CD14-positive monocyte (primary cell): ENCODE measurements around the gene ABCA4. TPM values are rescaled to one million over a fixed set of nuclear protein-coding genes. Genes with fewer than 3 reads are reported as not detected.

Experiments
- DNase-seq, 3 donors: peaks; one replicate each; pipeline ENCODE4 v3.0.0-alpha.2; 2011 to 2022
- H2AFZ ChIP-seq: 2 replicates; pipeline ENCODE4 v1.6.0; 2012; ENCODE audit warnings: mild to moderate bottlenecking, low read depth, low read length, inconsistent platforms; ENCODE audit not compliant: insufficient read depth, poor library complexity, severe bottlenecking
- H3K27ac ChIP-seq, 2 donors: 1 replicate in 1 of 2; 2 replicates in 1 of 2; pipeline ENCODE4 v1.5.1; 2012 to 2013; ENCODE audit warnings: low read length in 2 of 2, control low read depth in 1 of 2, inconsistent platforms in 1 of 2, low read depth in 1 of 2, mild to moderate bottlenecking in 1 of 2
- H3K27me3 ChIP-seq, 2 donors: one replicate each; pipeline versions ENCODE4 v1.6.0 to v1.6.1; 2011 to 2013; ENCODE audit warnings: low read length in 2 of 2; ENCODE audit not compliant: control insufficient read depth in 2 of 2, insufficient read depth in 2 of 2
- H3K36me3 ChIP-seq, 2 donors: replicated peaks in 1 of 2; 1 replicate in 1 of 2; 2 replicates in 1 of 2; pipeline versions ENCODE4 v1.5.1 to v1.6.1; 2012 to 2013; ENCODE audit warnings: low read length in 2 of 2, control low read depth in 1 of 2, inconsistent platforms in 1 of 2, mild to moderate bottlenecking in 1 of 2; ENCODE audit not compliant: insufficient read depth in 2 of 2, control insufficient read depth in 1 of 2
- H3K4me1 ChIP-seq, 2 donors: 1 replicate in 1 of 2; 2 replicates in 1 of 2; pipeline versions ENCODE4 v1.5.1 to v1.6.1; 2012 to 2013; ENCODE audit warnings: low read length in 2 of 2, control low read depth in 1 of 2, inconsistent platforms in 1 of 2, mild to moderate bottlenecking in 1 of 2, moderate library complexity in 1 of 2; ENCODE audit not compliant: insufficient read depth in 2 of 2, control insufficient read depth in 1 of 2
- H3K4me2 ChIP-seq: replicated peaks from 2 replicates; pipeline ENCODE3; 2012; ENCODE audit warnings: low read length, moderate library complexity, mild to moderate bottlenecking; ENCODE audit not compliant: poor library complexity, severe bottlenecking; ENCODE audit errors: extremely low read depth
- H3K4me3 ChIP-seq, 3 experiments: fragments of 200-600 bp in 1 of 3; sonication (generic) in 1 of 3; replicated peaks in 1 of 3; 1 replicate in 2 of 3; 2 replicates in 1 of 3; pipeline ENCODE4 v1.5.1; 2011 to 2013; ENCODE audit warnings: low read length in 3 of 3, mild to moderate bottlenecking in 3 of 3, control low read depth in 2 of 3, low read depth in 2 of 3, inconsistent platforms in 1 of 3, moderate library complexity in 1 of 3
- H3K79me2 ChIP-seq: 2 replicates; pipeline ENCODE4 v1.6.0; 2012; ENCODE audit warnings: mild to moderate bottlenecking, control low read depth, inconsistent platforms, low read length, moderate library complexity; ENCODE audit not compliant: insufficient read depth
- H3K9ac ChIP-seq: 2 replicates; pipeline ENCODE4 v1.6.0; 2017; ENCODE audit warnings: low read length, mild to moderate bottlenecking; ENCODE audit not compliant: insufficient read depth, poor library complexity, severe bottlenecking
- H3K9me3 ChIP-seq, 2 donors: replicated peaks in 1 of 2; 1 replicate in 1 of 2; 2 replicates in 1 of 2; pipeline versions ENCODE4 v1.5.1 to v1.6.1; 2012 to 2013; ENCODE audit warnings: low read length in 2 of 2, control low read depth in 1 of 2; ENCODE audit not compliant: control insufficient read depth in 1 of 2, insufficient read depth in 1 of 2
- H4K20me1 ChIP-seq: 2 replicates; pipeline ENCODE4 v1.6.0; 2012; ENCODE audit warnings: mild to moderate bottlenecking, low read length, control low read depth, moderate library complexity; ENCODE audit not compliant: insufficient read depth
- H3K27ac Mint-ChIP-seq, 7 donors: one replicate each; pipeline ENCODE4 v1.8.0; 2020; ENCODE audit warnings: mild to moderate bottlenecking in 7 of 7, mixed read lengths in 7 of 7, moderate library complexity in 6 of 7, inconsistent platforms in 2 of 7
- H3K27me3 Mint-ChIP-seq, 3 donors: one replicate each; pipeline ENCODE4 v1.8.0; 2021 to 2022; ENCODE audit warnings: low read depth in 3 of 3, mild to moderate bottlenecking in 3 of 3, mixed read lengths in 3 of 3, moderate library complexity in 3 of 3, inconsistent platforms in 1 of 3
- H3K36me3 Mint-ChIP-seq, 2 donors: one replicate each; pipeline ENCODE4 v1.8.0; 2020; ENCODE audit warnings: mixed read lengths in 2 of 2, inconsistent platforms in 1 of 2, mild to moderate bottlenecking in 1 of 2
- H3K4me1 Mint-ChIP-seq: one replicate; pipeline ENCODE4 v1.8.0; 2020; ENCODE audit warnings: mild to moderate bottlenecking, mixed read lengths
- H3K4me3 Mint-ChIP-seq, 2 donors: one replicate each; pipeline ENCODE4 v1.8.0; 2020; ENCODE audit warnings: mild to moderate bottlenecking in 2 of 2, mixed read lengths in 2 of 2, moderate library complexity in 1 of 2
- H3K9me3 Mint-ChIP-seq, 7 donors: one replicate each; pipeline ENCODE4 v1.8.0; 2020 to 2022; ENCODE audit warnings: mixed read lengths in 7 of 7, mild to moderate bottlenecking in 6 of 7, moderate library complexity in 6 of 7, inconsistent platforms in 2 of 7
- WGBS: methylation state at CpG from one replicate; pipeline ENCODE4 v1.1.5; 2013; ENCODE audit warnings: missing lambda C conversion rate; ENCODE audit not compliant: insufficient coverage; 5-methylcytosine and 5-hydroxymethylcytosine counted together
- intact Hi-C, 2 donors: fragments of 100-400 bp; cut with micrococcal nuclease; formaldehyde crosslinking; loops; one replicate each; pipeline versions ENCODE4 v1.15.0 to v1.15.1; 2023
- polyA plus RNA-seq, 3 donors: library from polyadenylated mRNA; depleted of rRNA in 1 of 3; unstranded in 2 of 3; stranded (reverse) in 1 of 3; fragments of 300-500 nt in 2 of 3; fragments of >200 nt in 1 of 3; fragmentation: Illumina TruSeq in 2 of 3; gene quantifications; 1 replicate in 2 of 3; 2 replicates in 1 of 3; pipeline ENCODE4 v1.2.3, GENCODE V29; 2012 to 2021
- TF ChIP-seq, protein P1 (sequence below): fragments of 200-600 bp; IDR thresholded peaks from one replicate; pipeline ENCODE4 v1.8.0; 2022; ENCODE audit warnings: antibody characterized with exemption, mild to moderate bottlenecking

ABCA4 gene
- polyA plus RNA-seq, 3 donors, result not detected

DNA sequence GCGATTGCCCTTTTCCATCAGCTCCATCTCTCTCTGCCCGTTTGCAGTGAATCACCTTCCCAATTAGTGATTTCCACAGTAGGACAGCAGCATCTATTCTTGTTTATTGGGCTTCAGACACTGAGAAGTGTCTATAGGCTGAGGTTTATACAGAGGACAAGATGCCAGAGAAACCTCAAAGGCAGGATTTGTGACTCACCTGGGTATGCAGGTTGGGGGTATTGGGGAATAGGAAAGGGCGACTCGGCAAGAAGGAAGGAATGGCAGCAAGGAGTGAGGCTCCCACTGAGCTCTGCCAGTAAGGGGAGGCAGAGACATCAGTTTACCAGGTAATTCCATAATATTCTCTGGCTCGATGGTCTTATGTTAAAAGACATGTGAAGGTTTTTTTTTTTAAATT is 25.3 kb upstream of the ABCA4 start:
- intact Hi-C loops, result no loop called here

DNA sequence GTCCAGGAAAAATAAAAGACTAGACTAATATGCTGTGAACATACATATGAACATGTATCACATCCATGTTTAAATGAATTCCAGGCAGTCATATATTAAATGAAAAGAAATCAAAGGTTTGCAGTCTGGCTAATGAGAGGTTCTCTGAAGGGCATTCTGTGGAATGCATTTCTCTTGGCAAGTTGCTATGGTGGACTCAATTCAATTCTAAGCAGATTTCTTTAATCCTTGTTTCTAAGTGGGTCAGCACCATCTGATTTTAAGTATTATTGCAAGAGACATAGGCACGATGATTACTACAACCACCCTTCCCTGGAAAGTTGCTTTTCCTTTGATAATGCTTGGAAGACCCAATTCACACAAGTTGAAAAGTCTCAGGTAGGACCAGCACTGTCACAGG is 23.9 kb upstream of the ABCA4 start:
- Histone ChIP-seq H3K27ac (no peak overlapping the region), H3K4me3 (no peak overlapping the region), H3K36me3 (no peaks in the 10 kb centered on the region), H3K27me3 (peaks cover 2% of the 10 kb centered on the region in 2 donors), H2AFZ (no peak overlapping the region), H3K9ac (no peak overlapping the region), H3K4me2 (no peak overlapping the region), H3K79me2 (no peaks in the 10 kb centered on the region), H4K20me1 (no peaks in the 10 kb centered on the region), H3K9me3 (no peaks in the 10 kb centered on the region), H3K4me1 (no peaks in the 10 kb centered on the region)
- Mint-ChIP-seq H3K27me3 (peaks cover 0 to 17% (median 2%) of the 10 kb centered on the region in 3 donors), H3K27ac (no peak overlapping the region), H3K4me1 (no peaks in the 10 kb centered on the region), H3K9me3 (no peaks in the 10 kb centered on the region), H3K36me3 (no peaks in the 10 kb centered on the region), H3K4me3 (no peak overlapping the region)
- WGBS, result no CpG with 5 or more reads among the region's 1 CpG
- TF ChIP-seq, protein P1, sequence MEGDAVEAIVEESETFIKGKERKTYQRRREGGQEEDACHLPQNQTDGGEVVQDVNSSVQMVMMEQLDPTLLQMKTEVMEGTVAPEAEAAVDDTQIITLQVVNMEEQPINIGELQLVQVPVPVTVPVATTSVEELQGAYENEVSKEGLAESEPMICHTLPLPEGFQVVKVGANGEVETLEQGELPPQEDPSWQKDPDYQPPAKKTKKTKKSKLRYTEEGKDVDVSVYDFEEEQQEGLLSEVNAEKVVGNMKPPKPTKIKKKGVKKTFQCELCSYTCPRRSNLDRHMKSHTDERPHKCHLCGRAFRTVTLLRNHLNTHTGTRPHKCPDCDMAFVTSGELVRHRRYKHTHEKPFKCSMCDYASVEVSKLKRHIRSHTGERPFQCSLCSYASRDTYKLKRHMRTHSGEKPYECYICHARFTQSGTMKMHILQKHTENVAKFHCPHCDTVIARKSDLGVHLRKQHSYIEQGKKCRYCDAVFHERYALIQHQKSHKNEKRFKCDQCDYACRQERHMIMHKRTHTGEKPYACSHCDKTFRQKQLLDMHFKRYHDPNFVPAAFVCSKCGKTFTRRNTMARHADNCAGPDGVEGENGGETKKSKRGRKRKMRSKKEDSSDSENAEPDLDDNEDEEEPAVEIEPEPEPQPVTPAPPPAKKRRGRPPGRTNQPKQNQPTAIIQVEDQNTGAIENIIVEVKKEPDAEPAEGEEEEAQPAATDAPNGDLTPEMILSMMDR, result no peak
- DNase-seq, result no peak
- intact Hi-C loops, result no loop called here

More for the DNA sequence above, 25.3 kb upstream of the ABCA4 start:
- H3K9ac ChIP-seq, result no peak overlapping the region
- no peaks in the 10 kb centered on the region for H3K9me3 ChIP-seq
- no peak overlapping the region for H3K4me3 ChIP-seq
- no peaks in the 10 kb centered on the region for H3K79me2 ChIP-seq
- no peak overlapping the region for H3K4me2 ChIP-seq
- Mint-ChIP-seq H3K27ac (no peak overlapping the region), H3K4me3 (no peak overlapping the region), H3K9me3 (peaks cover 0 to 2% (median 0%) of the 10 kb centered on the region in 7 donors), H3K4me1 (no peaks in the 10 kb centered on the region), H3K36me3 (no peaks in the 10 kb centered on the region), H3K27me3 (peaks cover 0 to 17% (median under 1%) of the 10 kb centered on the region in 3 donors)
- no peaks in the 10 kb centered on the region for H4K20me1 ChIP-seq
- H3K36me3 ChIP-seq, result no peaks in the 10 kb centered on the region
- H3K27ac ChIP-seq, result no peak overlapping the region
- no peak overlapping the region for H2AFZ ChIP-seq
- H3K27me3 ChIP-seq, result peaks cover 2% of the 10 kb centered on the region in 2 donors
- no peak for DNase-seq
- H3K4me1 ChIP-seq, result no peaks in the 10 kb centered on the region
- no CpG with 5 or more reads among the region's 5 CpGs for WGBS
- TF ChIP-seq, protein P1, result no peak
